Measurements from ENCODE around the gene RAP1GAP. TPM values are rescaled to one million over a fixed set of nuclear protein-coding genes. Genes with fewer than 3 reads are reported as not detected.
"Not testable (repeated sequence)": the region's sequence is repeated elsewhere in the genome, so short reads cannot be mapped to it uniquely, and the experiment has no call there.

The RAP1GAP gene
- total RNA-seq, 2 experiments from 2014 or later: 0.17 to 0.32 TPM

DNA sequence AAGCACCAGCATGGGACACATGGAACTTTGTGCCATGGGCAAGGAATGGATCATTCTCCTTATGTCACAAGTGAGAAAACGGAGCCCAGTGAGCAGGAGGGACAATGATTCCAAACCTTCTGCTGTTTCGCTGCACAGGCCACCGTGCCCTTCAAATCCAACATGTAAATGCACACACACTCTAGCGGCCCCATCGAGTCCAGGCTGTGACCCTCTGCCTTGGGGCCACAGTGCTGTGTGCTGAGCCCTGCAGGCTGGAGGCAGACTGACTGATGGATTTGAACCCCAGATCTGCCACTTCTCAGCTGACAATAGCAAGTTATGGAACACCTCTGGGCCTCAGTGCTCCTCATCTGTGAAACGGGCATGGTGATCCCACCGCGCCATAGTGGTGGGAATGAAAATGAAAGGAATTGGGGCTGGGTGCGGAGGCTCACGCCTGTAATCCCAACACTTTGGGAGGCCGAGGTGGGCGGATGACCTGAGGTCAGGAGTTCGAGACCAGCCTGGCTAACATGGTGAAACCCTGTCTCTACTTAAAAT is 96.4 kb downstream of the RAP1GAP start:
- POLR2A ChIA-PET: no interaction called here
- Mint-ChIP-seq H3K9me3 (no peaks in the 10 kb centered on the region), H3K27ac (no peak overlapping the region), H3K4me1 (peaks cover 3% of the 10 kb centered on the region), H3K4me3 (no peak overlapping the region), H3K27me3 (peaks cover 4% of the 10 kb centered on the region), H3K36me3 (ENCODE audit: low read depth) (no peaks in the 10 kb centered on the region)
- DNase-seq: no peak
- CTCF ChIA-PET: interaction anchor here (0.7 to 1.3 kb wide), 2 partner anchors 29 to 43 kb away, joined by 3 to 4 read pairs; no protein-coding TSS in a partner anchor

DNA sequence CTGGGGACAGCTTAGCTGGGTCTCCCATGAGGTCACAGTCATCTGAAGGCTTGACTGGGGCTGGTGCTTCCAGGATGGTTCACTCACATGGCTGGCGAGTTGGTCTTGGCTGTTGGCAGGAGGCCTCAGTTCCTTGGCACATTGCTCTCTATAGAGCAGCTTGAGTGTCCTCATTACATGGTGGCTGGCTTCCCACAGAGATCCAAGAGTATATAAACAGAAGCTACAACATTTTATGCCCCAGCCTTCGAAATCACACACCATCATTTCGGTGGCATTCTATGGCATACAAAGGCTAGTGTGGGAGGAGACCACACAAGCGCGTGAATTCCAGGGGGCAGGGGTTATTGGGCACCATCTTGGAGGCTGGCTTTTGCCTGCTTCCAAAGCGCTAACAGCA is 96.9 kb downstream of the RAP1GAP start:
- CTCF ChIA-PET: no interaction called here
- no peak overlapping the region for H3K4me3 Mint-ChIP-seq
- no peak for DNase-seq
- H3K36me3 Mint-ChIP-seq (ENCODE audit: low read depth): no peaks in the 10 kb centered on the region
- POLR2A ChIA-PET: no interaction called here
- H3K4me1 Mint-ChIP-seq: peaks cover 3% of the 10 kb centered on the region
- peaks cover 4% of the 10 kb centered on the region for H3K27me3 Mint-ChIP-seq
- H3K27ac Mint-ChIP-seq: no peak overlapping the region
- no peaks in the 10 kb centered on the region for H3K9me3 Mint-ChIP-seq

DNA sequence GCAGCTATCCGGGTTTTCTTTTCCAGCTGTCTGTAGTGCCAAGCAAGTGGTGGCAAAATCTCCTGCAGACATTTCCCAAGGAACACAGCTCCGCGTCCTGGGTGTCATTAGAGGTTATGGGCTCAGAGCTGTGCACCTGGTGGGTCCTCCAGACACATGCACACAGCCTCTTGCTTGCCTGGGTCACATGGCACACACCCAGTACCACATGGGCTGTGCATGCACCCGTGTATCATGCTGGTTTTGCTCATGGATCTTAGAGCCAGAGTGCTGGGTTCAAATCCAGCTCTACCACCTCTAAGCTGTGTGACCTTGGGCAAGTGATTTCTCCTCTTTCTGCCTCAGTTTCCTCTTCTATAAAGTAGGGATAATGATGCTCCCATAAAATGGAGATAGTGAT is 98.3 kb downstream of the RAP1GAP start:
- H3K9me3 Mint-ChIP-seq: no peaks in the 10 kb centered on the region
- peaks cover 4% of the 10 kb centered on the region for H3K27me3 Mint-ChIP-seq
- DNase-seq: no peak
- CTCF ChIA-PET: no interaction called here
- H3K36me3 Mint-ChIP-seq (ENCODE audit: low read depth): no peaks in the 10 kb centered on the region
- POLR2A ChIA-PET: no interaction called here
- no peak overlapping the region for H3K4me3 Mint-ChIP-seq
- peaks cover 3% of the 10 kb centered on the region for H3K4me1 Mint-ChIP-seq
- H3K27ac Mint-ChIP-seq: no peak overlapping the region

DNA sequence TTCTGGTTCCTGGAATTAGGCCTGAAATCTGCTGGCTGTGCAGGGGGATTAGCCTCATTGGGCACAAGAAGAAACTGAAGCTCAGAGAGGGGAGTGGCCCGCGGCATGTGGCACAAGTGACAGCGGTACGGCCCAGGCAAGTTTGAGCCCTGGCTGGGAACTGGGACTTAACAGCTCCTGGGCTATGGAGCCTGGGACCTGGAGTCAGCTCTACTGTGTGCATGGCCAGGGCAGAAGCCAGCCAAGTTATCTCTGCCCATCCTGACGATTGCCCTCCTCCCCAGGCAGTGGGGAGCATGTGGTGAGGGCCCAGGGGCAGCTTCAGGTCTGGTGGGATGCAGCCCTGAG is 98.7 kb downstream of the RAP1GAP start:
- POLR2A ChIA-PET: no interaction called here
- H3K9me3 Mint-ChIP-seq: no peaks in the 10 kb centered on the region
- peaks cover 4% of the 10 kb centered on the region for H3K27me3 Mint-ChIP-seq
- peaks cover 3% of the 10 kb centered on the region for H3K4me1 Mint-ChIP-seq
- CTCF ChIA-PET: no interaction called here
- no peak for DNase-seq
- no peaks in the 10 kb centered on the region for H3K36me3 Mint-ChIP-seq (ENCODE audit: low read depth)
- no peak overlapping the region for H3K27ac Mint-ChIP-seq
- no peak overlapping the region for H3K4me3 Mint-ChIP-seq

DNA sequence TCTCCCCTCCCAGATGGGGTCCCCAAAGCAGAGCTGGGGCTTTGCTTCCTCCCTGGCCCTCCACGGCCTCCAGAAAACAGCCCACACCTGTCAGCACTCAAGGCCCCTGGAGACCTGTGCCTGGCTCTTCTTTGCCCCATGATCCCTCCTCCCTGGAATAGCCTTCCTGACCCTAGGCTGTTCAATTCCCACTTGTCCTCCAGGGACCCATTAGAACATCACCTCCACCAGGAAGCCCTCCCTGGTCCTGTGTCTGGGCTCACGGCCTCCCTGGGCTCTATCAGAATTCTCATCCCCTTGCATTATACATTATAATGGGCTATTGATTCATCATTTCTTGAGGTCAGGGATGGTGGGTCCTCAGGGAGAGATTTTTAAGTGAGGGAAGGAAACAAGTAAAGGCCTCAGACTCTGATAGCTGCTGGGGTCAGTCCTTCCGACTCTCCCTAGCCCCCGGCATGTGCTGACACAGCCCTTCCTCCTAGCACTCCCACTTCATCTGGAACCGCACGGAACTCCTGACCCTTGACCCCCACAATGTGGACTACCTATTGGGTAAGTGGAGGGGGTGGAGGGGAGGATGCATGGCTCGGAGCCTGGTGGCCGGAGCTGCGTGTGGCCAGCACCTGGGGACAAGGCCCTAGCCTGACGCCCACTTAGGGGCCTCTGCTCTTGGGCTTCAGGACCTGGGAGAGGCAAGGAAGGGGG is 99.2 kb downstream of the RAP1GAP start:
- CTCF ChIA-PET: no interaction called here

DNA sequence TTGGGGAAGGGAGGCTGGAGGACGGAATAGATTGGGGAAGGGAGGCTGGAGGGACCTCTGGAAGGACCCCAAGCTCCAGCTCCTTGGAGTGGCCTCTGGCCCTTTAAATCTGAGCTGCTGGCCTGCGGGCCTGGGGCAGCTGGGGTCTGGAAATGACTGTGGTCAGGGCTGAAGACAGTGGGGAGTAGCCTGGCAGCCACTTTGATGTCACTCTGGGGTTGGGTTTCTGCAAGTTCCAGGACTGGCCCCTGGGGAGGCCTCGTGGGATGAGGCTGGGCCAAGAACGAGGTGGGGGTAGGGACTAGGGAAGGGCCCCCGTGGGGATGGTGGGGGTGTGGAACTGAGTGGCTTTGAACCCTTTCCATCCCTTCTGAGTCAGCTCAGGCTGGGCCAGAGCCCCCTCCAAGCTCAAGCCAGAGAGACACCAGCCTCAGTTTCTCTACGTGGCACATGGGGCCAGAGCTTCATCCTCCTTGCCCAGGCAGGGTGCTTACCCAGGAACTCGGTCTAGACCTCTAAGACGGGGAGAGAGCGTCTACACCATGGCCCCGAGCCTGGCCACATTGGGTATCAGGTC is 100.3 kb downstream of the RAP1GAP start:
- H3K36me3 Mint-ChIP-seq (ENCODE audit: low read depth): no peaks in the 10 kb centered on the region
- no peaks in the 10 kb centered on the region for H3K4me1 Mint-ChIP-seq
- no peak for DNase-seq
- ChIA-PET CTCF (interaction anchor here (0.7 kb wide), 1 partner anchor 19 kb away, joined by 3 read pairs; no protein-coding TSS in a partner anchor), POLR2A (no interaction called here)
- H3K27me3 Mint-ChIP-seq: no peaks in the 10 kb centered on the region
- no peaks in the 10 kb centered on the region for H3K9me3 Mint-ChIP-seq
- H3K4me3 Mint-ChIP-seq: no peak overlapping the region
- no peak overlapping the region for H3K27ac Mint-ChIP-seq

More for the DNA sequence above, 99.2 kb downstream of the RAP1GAP start:
- Mint-ChIP-seq H3K9me3 (no peaks in the 10 kb centered on the region), H3K4me1 (peaks cover 3% of the 10 kb centered on the region), H3K27ac (no peak overlapping the region), H3K4me3 (no peak overlapping the region), H3K36me3 (ENCODE audit: low read depth) (no peaks in the 10 kb centered on the region), H3K27me3 (peaks cover 4% of the 10 kb centered on the region)
- POLR2A ChIA-PET: interaction anchor here (0.6 kb wide), 1 partner anchor 11 kb away, joined by 5 read pairs; no protein-coding TSS in a partner anchor
- DNase-seq: no peak

DNA sequence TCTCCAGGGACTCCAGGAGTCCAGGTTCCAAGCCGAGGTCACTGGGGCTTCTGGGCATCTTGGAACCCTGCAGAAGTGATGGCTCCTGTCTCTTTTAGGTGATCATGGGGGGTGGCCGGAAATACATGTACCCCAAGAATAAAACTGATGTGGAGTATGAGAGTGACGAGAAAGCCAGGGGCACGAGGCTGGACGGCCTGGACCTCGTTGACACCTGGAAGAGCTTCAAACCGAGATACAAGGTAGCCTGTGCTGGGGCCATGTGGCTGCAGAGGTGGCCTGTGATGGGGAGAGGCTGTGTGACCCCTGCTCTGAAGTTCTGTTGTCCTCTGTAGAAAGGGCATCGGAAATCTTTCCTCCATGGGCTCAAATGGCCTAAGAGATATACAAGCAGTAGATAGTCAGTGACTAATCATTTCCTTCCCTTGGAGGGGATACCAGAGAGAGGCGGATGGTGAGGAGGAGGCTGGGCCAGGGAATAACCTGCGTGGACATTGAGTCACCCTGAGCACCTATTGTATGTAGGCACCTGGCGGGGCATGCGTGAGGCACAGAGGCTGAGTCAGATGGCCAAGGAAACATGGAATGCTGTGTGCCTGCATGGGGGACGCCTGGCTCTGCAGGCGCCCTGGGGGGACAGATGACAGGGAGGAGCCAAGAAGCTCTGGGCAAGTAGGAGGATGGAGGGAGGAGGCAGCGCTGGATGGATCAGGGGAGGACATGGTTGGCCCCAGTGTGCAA is 101.0 kb downstream of the RAP1GAP start:
- DNase-seq: no peak
- CTCF ChIA-PET: no interaction called here
- Mint-ChIP-seq H3K36me3 (ENCODE audit: low read depth) (no peaks in the 10 kb centered on the region), H3K9me3 (no peaks in the 10 kb centered on the region), H3K4me3 (no peak overlapping the region), H3K4me1 (no peaks in the 10 kb centered on the region), H3K27me3 (no peaks in the 10 kb centered on the region), H3K27ac (no peak overlapping the region)
- POLR2A ChIA-PET: no interaction called here

DNA sequence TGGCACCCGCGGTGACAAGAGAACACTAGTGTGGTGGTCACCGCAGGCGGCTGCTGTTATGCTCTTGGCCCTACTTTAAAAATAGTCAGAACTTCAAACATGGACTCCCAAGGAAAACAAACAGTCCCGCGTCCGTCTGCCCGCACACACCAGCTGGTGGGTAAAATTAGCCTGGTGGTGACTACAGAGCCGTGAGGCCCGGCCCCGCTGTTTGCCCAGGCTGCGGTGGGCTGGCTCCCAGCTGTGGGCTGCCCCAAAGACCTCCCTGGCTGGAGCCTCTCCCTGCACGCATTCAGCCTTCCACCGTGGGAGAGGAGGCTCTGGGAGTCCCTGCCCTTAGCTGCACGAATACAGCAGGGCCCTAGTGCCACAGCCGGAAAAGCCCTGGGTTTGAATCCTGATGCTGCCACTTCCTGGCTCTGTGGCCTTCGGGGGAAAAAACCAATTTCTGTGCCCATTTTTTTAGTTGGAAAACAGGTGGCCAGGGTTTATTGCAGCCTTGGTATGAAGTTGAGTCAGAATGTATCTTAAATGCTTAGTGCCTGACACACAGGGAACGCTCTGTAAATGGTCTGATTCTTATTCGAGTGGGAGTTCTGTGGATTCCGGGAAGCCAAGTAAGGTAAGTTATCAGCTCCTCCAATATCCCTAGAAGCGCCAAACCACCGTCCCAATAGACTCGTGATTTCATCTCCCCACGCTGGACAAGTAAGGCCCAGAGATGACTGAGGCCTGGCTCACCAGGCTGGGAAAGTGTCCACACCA is 101.7 kb downstream of the RAP1GAP start:
- no peak overlapping the region for H3K27ac Mint-ChIP-seq

DNA sequence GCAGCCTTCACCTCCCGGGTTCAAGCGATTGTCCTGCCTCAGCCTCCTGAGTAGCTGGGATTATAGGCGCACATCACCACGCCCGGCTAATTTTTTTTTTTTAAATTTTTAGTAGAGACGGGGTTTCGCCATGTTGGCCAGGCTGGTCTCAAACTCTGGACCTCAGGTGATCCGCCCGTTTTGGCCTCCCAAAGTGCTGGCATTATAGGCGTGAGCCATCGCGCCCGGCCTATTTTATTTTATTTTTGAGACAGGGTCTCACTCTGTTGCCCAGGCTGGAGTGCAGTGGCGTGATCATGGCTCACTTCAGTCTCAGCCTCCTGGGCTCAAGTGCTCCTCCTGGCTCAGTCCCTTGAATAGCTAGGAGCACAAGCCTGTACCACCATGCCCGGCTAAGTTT is 102.8 kb downstream of the RAP1GAP start:
- H3K36me3 Mint-ChIP-seq (ENCODE audit: low read depth); H3K4me3 Mint-ChIP-seq; DNase-seq; POLR2A ChIA-PET; H3K27me3 Mint-ChIP-seq; H3K27ac Mint-ChIP-seq; H3K9me3 Mint-ChIP-seq; H3K4me1 Mint-ChIP-seq: not testable (repeated sequence)
- CTCF ChIA-PET: interaction anchor here (0.7 kb wide), 1 partner anchor 542 kb away, joined by 3 read pairs; no protein-coding TSS in a partner anchor

More for the DNA sequence above, 101.7 kb downstream of the RAP1GAP start:
- no peak for DNase-seq
- Mint-ChIP-seq H3K36me3 (ENCODE audit: low read depth) (no peaks in the 10 kb centered on the region), H3K27me3 (no peaks in the 10 kb centered on the region), H3K4me1 (no peaks in the 10 kb centered on the region), H3K9me3 (no peaks in the 10 kb centered on the region), H3K4me3 (no peak overlapping the region)
- ChIA-PET POLR2A (no interaction called here), CTCF (no interaction called here)

DNA sequence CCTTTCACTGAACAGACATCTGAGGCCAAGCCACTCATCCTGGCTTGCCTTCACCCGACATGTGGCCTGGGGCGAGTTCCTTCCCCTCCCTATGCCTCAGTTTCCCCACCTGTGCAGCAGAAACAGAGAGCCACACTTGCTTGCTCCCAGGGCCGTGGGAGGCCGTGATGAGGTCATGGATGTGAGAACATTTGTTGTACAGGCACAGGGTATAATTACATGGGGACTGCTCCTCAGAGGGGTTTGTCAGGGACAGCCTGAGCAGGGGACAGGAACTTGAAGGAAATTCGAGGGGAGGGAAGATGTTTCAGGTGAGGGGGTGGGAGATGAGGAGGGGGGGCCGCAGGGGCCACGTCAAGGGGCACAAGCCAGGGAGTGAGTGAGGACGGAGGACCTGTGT is 103.9 kb downstream of the RAP1GAP start:
- ChIA-PET CTCF (no interaction called here), POLR2A (no interaction called here)
- Mint-ChIP-seq H3K4me3 (no peak overlapping the region), H3K27me3 (no peaks in the 10 kb centered on the region), H3K27ac (no peak overlapping the region), H3K36me3 (ENCODE audit: low read depth) (no peaks in the 10 kb centered on the region), H3K9me3 (no peaks in the 10 kb centered on the region), H3K4me1 (no peaks in the 10 kb centered on the region)
- no peak for DNase-seq

DNA sequence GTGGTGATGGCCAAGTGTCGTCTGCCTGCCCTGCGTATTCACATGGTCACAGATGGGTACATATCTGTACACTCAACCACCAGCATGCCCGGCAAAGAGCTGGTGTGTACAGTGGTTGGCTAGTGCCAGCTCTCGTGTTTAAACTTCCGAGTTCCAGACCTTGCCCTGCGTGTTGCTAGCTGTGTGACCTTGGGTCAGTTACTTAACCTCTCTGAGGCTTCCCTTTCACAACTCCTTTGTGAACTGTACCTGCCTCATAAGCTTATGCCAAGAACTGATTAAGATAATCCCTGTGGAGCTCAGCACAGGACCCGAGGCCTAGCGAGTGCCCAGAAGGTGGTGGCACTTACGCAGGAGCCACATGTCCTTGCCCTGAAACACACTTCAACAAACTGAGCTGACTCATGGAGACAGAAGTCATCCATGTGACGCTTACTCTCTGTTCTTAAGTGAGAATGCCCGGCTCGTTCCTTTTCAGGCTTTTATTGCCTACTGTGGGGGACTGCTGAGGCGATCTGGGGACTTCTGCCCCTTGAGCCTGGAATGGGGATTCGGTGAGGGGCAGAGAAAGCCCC is 104.5 kb downstream of the RAP1GAP start:
- DNase-seq: no peak
- H3K36me3 Mint-ChIP-seq (ENCODE audit: low read depth): no peaks in the 10 kb centered on the region
- no peak overlapping the region for H3K27ac Mint-ChIP-seq
- no peak overlapping the region for H3K4me3 Mint-ChIP-seq
- ChIA-PET CTCF (no interaction called here), POLR2A (no interaction called here)
- no peaks in the 10 kb centered on the region for H3K27me3 Mint-ChIP-seq
- no peaks in the 10 kb centered on the region for H3K9me3 Mint-ChIP-seq
- H3K4me1 Mint-ChIP-seq: no peaks in the 10 kb centered on the region

DNA sequence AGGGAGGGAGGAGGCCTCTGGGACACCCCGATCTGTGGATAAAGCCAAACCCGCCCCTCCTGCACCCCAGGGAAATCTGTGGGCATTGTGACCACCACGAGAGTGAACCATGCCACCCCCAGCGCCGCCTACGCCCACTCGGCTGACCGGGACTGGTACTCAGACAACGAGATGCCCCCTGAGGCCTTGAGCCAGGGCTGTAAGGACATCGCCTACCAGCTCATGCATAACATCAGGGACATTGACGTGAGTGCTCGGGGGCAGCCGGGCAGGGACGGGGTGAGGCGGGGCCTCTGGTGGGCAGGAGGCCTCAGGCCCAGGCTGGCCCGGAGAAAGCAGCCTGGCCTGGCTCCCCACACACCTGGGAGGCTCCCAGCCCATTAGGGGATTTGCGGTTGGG is 105.2 kb downstream of the RAP1GAP start:
- no peak overlapping the region for H3K27ac Mint-ChIP-seq
- no peaks in the 10 kb centered on the region for H3K4me1 Mint-ChIP-seq
- no peaks in the 10 kb centered on the region for H3K27me3 Mint-ChIP-seq
- no peaks in the 10 kb centered on the region for H3K9me3 Mint-ChIP-seq
- POLR2A ChIA-PET: no interaction called here
- H3K36me3 Mint-ChIP-seq (ENCODE audit: low read depth): no peaks in the 10 kb centered on the region
- CTCF ChIA-PET: no interaction called here
- no peak for DNase-seq
- H3K4me3 Mint-ChIP-seq: no peak overlapping the region

DNA sequence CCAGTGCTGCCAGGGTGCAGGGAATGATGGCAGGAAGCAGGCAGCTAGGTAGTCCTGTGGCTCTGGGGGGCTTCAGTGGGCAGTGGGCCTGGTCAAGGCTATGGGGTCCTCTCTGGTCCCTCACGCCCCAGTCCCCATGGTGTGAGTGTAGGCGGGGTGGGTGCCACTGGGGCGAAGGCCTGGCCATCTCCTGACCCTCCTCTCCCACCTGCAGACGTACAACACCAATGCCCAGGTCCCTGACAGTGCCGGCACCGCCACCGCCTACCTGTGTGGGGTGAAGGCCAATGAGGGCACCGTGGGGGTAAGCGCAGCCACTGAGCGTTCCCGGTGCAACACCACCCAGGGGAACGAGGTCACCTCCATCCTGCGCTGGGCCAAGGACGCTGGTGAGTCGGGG is 106.3 kb downstream of the RAP1GAP start:
- no peak overlapping the region for H3K27ac Mint-ChIP-seq
- H3K36me3 Mint-ChIP-seq (ENCODE audit: low read depth): no peaks in the 10 kb centered on the region
- DNase-seq: no peak
- no peaks in the 10 kb centered on the region for H3K27me3 Mint-ChIP-seq
- ChIA-PET CTCF (no interaction called here), POLR2A (no interaction called here)
- no peaks in the 10 kb centered on the region for H3K9me3 Mint-ChIP-seq
- H3K4me1 Mint-ChIP-seq: no peaks in the 10 kb centered on the region
- no peak overlapping the region for H3K4me3 Mint-ChIP-seq
